Measurements from ENCODE around the gene ZMYND12.

The ZMYND12 gene

DNA sequence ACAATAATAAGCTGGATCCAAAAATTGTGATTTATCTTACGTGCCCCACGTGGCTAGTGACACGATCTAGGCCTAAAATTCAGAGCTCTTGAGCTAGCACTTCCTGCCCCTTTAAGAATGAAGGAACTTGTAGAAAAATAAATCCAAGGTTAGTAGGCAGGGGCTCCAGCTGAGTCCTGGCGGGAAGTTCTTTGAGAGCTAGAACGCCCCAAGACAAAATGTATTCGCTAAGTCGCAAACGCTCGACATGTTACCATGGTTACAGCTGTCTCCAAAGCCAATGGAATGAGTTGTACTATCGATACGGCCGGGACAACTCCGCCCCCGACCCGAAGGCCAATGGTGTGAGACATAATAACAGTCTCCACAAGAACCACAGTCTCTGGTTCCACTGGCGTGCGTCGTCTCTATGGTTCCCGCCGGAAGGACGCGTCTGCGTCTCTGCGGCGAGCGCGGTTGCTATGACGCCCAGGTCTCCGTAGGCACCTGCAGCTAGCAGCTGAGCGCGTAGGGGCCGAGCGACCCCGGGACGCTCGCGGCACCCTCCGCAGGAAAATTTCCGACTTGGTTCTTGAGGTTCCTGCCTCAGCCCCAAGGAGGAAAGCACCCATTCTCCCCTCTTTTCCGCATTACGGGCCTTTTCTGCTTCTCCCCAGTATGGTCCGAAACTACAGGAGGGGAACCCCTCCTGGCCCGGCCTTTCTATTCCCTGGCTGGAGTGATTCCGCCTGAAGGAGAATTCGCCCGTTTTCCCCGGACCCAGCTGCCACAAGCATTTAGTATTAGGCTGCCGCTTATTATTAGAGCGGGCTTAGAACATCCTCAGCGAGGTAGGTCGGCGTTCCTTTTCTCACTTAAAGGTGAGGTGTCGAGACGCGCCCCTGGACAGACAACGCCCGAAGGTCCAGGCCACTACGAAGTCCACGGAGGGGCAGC, 7.3 kb upstream of the ZMYND12 start, which contains the start of gene CCDC30:
TSS of gene CCDC30 (plus strand) at position 459 of the 936 bp plus-strand sequence. CDS start 17,266 bp downstream, outside the sequence.
- Mint-ChIP-seq H3K27me3 (peaks cover 0 to 5% of the 10 kb centered on the region in 2 donors), H3K4me1 (ENCODE audit: low read depth in 2 of 2) (peaks cover 17 to 32% of the 10 kb centered on the region in 2 donors), H3K36me3 (ENCODE audit: insufficient read depth) (peaks cover 47% of the 10 kb centered on the region), H3K4me3 (peak within 1 kb of the TSS; percentile 83 to 85), H3K9me3 (no peaks in the 10 kb centered on the region), H3K27ac (peak within 1 kb of the TSS; percentile 96 to 97)
- peak; percentile 93 for ATAC-seq (replicated peaks)
- peak; percentile 93 to 96 (median 95) for DNase-seq

DNA sequence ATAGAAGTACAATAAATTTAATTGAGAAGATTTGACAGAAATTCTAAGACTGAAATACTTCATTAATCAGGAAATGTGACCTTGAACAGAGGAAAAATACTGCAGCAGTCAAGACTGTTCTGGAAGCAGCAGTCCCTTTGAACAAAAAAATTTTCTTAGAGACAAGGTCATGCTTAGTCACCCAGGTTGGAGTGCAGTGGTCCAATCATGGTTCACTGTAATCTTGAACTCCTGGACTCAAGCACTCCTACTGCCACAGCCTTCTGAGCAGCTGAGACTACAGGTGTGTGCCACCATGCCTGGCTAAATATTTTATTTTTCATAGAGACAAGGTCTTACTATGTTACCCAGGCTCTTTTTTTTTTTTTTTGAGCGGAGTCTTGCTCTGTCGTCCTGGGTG, 5.4 kb upstream of the ZMYND12 start:
- no peak for ATAC-seq (replicated peaks)
- Mint-ChIP-seq H3K27ac (peak overlapping the region in 1 of 2 donors; percentile 22), H3K27me3 (no peaks in the 10 kb centered on the region), H3K4me3 (no peak overlapping the region), H3K9me3 (no peaks in the 10 kb centered on the region), H3K4me1 (ENCODE audit: low read depth in 2 of 2) (peaks cover 28 to 45% of the 10 kb centered on the region in 2 donors), H3K36me3 (ENCODE audit: insufficient read depth) (peaks cover 63% of the 10 kb centered on the region)
- DNase-seq = no peak

DNA sequence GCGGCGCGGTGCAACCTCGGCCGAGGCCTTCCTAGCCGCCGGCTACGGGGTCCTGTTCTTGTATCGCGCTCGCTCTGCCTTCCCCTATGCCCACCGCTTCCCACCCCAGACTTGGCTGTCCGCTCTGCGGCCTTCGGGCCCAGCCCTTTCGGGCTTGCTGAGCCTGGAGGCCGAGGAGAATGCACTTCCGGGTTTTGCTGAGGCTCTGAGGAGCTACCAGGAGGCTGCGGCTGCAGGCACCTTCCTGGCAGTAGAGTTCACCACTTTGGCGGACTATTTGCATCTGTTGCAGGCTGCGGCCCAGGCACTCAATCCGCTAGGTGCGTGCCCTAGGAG, 900 bp upstream of the ZMYND12 start:
- peak; percentile 51 for ATAC-seq (replicated peaks)
- peaks cover 21 to 26% of the 10 kb centered on the region in 2 donors for H3K4me1 Mint-ChIP-seq (ENCODE audit: low read depth in 2 of 2)
- peak overlapping the region; percentile 97 for H3K27ac Mint-ChIP-seq
- DNase-seq = peak in 2 of 3 experiments; percentile 48 to 52
- no peaks in the 10 kb centered on the region for H3K27me3 Mint-ChIP-seq
- H3K9me3 Mint-ChIP-seq = no peaks in the 10 kb centered on the region
- H3K4me3 Mint-ChIP-seq = peak overlapping the region; percentile 84 to 87
- H3K36me3 Mint-ChIP-seq (ENCODE audit: insufficient read depth) = peaks cover 45% of the 10 kb centered on the region

DNA sequence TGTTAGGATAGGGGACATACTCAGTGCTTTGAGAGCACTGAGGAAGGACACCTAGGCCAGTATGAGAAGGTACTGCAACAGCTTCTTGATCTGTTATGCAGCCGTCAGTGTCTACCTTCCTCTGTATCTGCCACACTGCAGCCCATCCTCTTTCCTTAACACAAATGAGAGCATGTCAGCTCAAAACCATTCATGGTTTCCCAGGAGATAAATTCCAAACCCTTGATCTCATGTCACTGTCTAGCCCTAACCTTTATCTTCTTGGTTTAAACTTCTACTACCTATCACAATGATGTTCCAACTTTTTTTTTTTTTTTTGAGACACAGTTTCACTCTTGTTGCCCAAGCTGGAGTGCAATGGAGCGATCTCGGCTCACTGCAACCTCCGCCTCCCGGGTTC, 1.4 kb downstream of the ZMYND12 start:
- ATAC-seq (replicated peaks) = no peak
- H3K4me1 Mint-ChIP-seq (ENCODE audit: low read depth in 2 of 2) = peaks cover 19 to 21% of the 10 kb centered on the region in 2 donors

DNA sequence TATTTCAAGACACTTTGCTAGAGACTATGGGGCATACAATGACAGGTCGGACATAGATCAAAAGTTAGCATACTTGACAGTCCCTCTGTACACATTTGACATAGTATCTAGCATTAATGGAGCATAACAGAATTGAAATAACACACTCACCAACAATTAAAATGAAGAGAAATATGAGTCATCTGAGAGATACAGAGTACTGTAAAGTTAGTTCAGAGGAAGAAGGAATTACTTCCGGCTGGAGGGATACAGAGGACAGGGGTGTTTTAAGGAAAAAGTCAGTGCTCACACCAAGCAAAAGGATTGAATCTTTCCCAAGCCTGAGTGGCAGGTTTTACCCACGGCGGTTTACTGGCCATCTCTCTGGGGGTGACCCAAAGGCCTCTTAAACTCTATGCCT, 2.4 kb downstream of the ZMYND12 start:
- Mint-ChIP-seq H3K4me1 (ENCODE audit: low read depth in 2 of 2) (peaks cover 16 to 18% of the 10 kb centered on the region in 2 donors), H3K36me3 (ENCODE audit: insufficient read depth) (peaks cover 25% of the 10 kb centered on the region), H3K27me3 (no peaks in the 10 kb centered on the region), H3K27ac (peak overlapping the region in 1 of 2 donors; percentile 61), H3K4me3 (no peak overlapping the region), H3K9me3 (no peaks in the 10 kb centered on the region)
- no peak for ATAC-seq (replicated peaks)
- DNase-seq = no peak

More for the DNA sequence above, 1.4 kb downstream of the ZMYND12 start:
- Mint-ChIP-seq H3K27me3 (no peaks in the 10 kb centered on the region), H3K36me3 (ENCODE audit: insufficient read depth) (peaks cover 35% of the 10 kb centered on the region), H3K4me3 (peak overlapping the region in 1 of 2 donors; percentile 24), H3K9me3 (no peaks in the 10 kb centered on the region), H3K27ac (no peak overlapping the region)
- no peak for DNase-seq

DNA sequence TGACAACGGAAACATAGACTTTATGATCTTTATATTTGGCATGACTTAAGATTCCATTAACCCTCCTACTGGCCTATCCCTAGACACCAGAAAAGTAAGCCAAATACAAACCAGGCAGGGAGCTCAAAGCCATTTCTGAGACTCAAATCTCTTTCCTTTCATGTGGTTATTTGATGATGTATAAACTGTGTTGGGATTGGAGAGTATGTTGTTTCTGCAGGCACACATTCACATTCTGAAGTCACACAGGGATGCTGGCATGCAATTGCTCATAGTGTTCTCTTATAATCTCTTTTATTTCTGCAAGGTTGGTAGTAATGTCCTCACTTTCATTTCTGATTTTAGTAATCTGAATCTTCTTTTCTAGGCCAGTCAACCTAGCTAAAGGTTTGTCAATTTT, 5.8 kb downstream of the ZMYND12 start:
- Mint-ChIP-seq H3K27me3 (peaks cover 0 to 8% of the 10 kb centered on the region in 2 donors), H3K9me3 (no peaks in the 10 kb centered on the region), H3K27ac (no peak overlapping the region), H3K4me1 (ENCODE audit: low read depth in 2 of 2) (no peaks in the 10 kb centered on the region), H3K36me3 (ENCODE audit: insufficient read depth) (no peaks in the 10 kb centered on the region), H3K4me3 (no peak overlapping the region)
- ATAC-seq (replicated peaks) (no peak), DNase-seq (no peak)

DNA sequence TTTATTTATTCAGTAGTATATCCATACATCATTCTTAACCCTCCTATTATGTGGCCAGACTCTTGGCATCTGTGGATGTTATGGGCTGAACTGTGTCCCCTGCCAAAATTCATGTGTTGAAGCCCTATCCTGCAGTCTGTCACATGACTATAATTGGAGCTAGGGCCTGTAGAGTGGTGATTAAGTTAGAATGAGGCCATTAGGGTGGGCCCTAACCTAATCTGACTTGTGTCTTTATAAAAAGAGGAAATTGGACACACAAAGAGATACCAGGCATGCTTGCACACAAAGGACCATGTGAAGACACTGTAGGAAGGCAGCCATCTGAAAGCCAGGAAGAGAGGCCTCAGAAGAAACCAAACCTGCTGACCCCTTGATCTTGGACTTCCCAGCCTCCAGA, 6.6 kb downstream of the ZMYND12 start:
- peaks cover 0 to 8% of the 10 kb centered on the region in 2 donors for H3K27me3 Mint-ChIP-seq
- no peak for ATAC-seq (replicated peaks)
- H3K9me3 Mint-ChIP-seq = no peaks in the 10 kb centered on the region
- no peak overlapping the region for H3K4me3 Mint-ChIP-seq
- DNase-seq = no peak
- H3K27ac Mint-ChIP-seq = no peak overlapping the region
- no peaks in the 10 kb centered on the region for H3K4me1 Mint-ChIP-seq (ENCODE audit: low read depth in 2 of 2)
- no peaks in the 10 kb centered on the region for H3K36me3 Mint-ChIP-seq (ENCODE audit: insufficient read depth)

DNA sequence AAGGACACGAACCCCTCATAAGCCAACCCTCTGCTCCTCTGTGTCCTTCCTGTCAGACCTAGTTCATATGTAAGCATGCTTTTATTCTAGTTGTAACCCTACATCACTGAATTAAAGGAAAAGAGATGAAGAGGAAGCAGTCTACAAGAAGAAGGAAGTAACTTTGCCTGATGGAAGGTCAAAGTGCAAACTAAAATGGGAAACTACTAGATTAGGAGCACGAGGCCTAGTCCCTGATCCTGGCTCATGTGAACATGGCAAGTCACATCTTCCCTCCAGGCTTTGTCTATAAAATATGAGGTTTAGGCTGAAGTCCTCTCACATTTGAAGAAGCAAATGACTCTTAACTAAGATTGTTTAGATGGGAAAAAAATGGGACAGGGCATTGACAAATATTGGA, 13.2 kb downstream of the ZMYND12 start:
- DNase-seq (no peak), ATAC-seq (replicated peaks) (no peak)
- Mint-ChIP-seq H3K27me3 (peaks cover 6 to 8% of the 10 kb centered on the region in 2 donors), H3K4me1 (ENCODE audit: low read depth in 2 of 2) (no peaks in the 10 kb centered on the region), H3K4me3 (no peak overlapping the region), H3K36me3 (ENCODE audit: insufficient read depth) (no peaks in the 10 kb centered on the region), H3K9me3 (no peaks in the 10 kb centered on the region), H3K27ac (no peak overlapping the region)

DNA sequence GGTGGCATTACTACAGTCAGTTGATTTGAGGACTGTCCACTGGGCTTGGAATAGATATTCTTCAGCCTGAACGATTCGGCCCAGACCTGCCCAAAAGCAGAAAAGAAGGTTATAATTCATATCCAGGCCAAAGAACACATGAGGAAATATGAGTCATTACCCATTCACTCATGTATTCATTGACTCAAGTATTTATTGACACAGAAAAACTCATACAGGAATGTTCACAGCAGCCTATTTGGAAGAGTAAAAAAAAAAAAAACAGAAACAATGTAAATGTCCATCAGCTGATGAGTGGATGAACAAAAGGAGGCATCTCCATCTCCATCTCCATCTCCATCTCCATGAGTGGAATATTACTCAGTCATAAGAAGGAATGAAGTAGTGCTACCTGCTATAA, 15.9 kb downstream of the ZMYND12 start:
- ATAC-seq (replicated peaks) (no peak), DNase-seq (no peak)
- Mint-ChIP-seq H3K36me3 (ENCODE audit: insufficient read depth) (no peaks in the 10 kb centered on the region), H3K27me3 (peaks cover 6 to 8% of the 10 kb centered on the region in 2 donors), H3K9me3 (no peaks in the 10 kb centered on the region), H3K27ac (no peak overlapping the region), H3K4me1 (ENCODE audit: low read depth in 2 of 2) (no peaks in the 10 kb centered on the region), H3K4me3 (no peak overlapping the region)

DNA sequence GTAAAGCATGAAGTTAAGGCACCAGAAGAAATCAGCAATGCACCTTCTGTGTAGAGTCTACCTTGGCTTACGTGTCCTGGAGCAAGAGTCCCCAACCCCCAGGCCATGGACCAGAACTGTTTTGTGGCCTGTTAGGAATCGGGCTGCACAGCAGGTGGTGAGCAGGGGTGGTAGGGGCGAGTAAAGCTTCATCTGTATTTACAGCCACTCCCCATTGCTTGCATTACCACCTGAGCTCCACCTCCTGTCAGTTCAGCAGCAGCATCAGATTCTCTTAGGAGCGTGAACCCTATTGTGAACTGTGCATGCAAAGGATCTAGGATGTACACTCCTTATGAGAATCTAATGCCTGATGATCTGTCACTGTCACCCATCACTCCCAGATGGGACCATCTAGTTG, 21.5 kb downstream of the ZMYND12 start:
- ATAC-seq (replicated peaks) (no peak), DNase-seq (no peak)
- Mint-ChIP-seq H3K4me3 (no peak overlapping the region), H3K36me3 (ENCODE audit: insufficient read depth) (no peaks in the 10 kb centered on the region), H3K27ac (no peak overlapping the region), H3K9me3 (no peaks in the 10 kb centered on the region), H3K27me3 (peaks cover 6 to 10% of the 10 kb centered on the region in 2 donors), H3K4me1 (ENCODE audit: low read depth in 2 of 2) (no peaks in the 10 kb centered on the region)

DNA sequence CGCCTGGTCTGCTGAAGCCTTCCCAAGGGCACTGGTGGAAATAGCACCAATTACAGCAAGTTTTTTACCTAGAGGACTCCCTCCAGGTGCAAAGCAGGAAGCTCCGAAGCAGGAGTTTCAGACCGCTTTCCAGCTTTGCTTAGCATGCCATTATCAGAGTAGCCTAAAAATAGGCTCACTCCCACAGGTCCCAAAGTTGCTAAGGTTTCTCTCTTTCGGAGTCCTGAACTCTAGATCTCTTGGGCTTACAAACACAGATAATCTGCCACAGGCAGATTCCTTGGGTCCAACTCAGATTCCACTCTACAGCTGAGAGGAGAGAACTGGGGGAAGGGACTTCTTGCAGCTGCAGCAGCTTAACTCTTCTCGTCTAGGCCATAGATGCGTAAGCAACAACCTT, 22.5 kb downstream of the ZMYND12 start:
- DNase-seq = no peak

DNA sequence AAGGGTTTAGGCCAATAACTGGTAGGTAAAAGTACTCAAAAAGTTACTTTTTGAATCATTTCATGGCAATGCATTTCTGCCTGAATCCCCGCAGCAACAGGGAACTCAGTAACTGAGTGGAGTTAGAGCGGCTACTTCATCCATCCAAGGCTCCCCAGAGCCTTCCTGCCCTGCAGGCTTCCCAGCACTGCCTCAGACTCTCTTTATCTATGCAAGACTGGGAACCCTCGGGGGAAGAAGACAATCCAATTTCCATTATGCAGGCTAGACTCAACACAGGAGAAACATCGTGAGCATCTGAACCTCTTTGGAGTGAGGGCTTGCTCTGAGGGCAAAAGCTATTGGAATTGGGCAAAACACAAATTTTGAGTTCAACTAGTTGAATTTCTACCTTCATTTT, 23.1 kb downstream of the ZMYND12 start:
- Mint-ChIP-seq H3K27me3 (peaks cover 0 to 10% of the 10 kb centered on the region in 2 donors), H3K4me3 (no peak overlapping the region), H3K4me1 (ENCODE audit: low read depth in 2 of 2) (no peaks in the 10 kb centered on the region), H3K27ac (no peak overlapping the region), H3K36me3 (ENCODE audit: insufficient read depth) (no peaks in the 10 kb centered on the region), H3K9me3 (no peaks in the 10 kb centered on the region)
- no peak for DNase-seq
- ATAC-seq (replicated peaks) = no peak

More for the DNA sequence above, 22.5 kb downstream of the ZMYND12 start:
- no peak overlapping the region for H3K27ac Mint-ChIP-seq
- no peaks in the 10 kb centered on the region for H3K4me1 Mint-ChIP-seq (ENCODE audit: low read depth in 2 of 2)
- H3K36me3 Mint-ChIP-seq (ENCODE audit: insufficient read depth) = no peaks in the 10 kb centered on the region
- no peak overlapping the region for H3K4me3 Mint-ChIP-seq
- ATAC-seq (replicated peaks) = no peak
- H3K9me3 Mint-ChIP-seq = no peaks in the 10 kb centered on the region
- peaks cover 4 to 10% of the 10 kb centered on the region in 2 donors for H3K27me3 Mint-ChIP-seq

DNA sequence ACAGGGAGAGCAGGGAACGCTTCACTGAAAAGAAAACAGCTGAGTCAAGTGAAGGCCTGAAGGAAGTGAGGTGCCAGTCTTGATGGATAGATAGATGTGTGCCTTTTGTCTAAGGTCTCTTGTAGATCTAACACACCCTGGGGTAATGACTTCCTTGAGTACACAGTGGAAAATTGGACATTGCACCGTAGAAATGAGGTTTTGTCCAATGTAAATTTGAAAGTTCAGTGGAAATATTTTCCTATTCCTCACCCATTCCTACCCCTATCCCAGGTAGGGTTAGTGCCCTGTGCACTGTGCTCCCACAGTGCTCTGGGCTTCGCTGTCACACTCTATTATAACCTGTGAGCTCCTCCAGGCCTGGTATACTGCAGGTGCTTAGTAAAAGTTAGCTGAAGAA, 24.3 kb downstream of the ZMYND12 start:
- no peak for DNase-seq
- ATAC-seq (replicated peaks) = no peak
- no peaks in the 10 kb centered on the region for H3K9me3 Mint-ChIP-seq
- H3K27ac Mint-ChIP-seq = no peak overlapping the region
- H3K27me3 Mint-ChIP-seq = peaks cover 0 to 4% of the 10 kb centered on the region in 2 donors
- H3K36me3 Mint-ChIP-seq (ENCODE audit: insufficient read depth) = no peaks in the 10 kb centered on the region
- H3K4me1 Mint-ChIP-seq (ENCODE audit: low read depth in 2 of 2) = no peaks in the 10 kb centered on the region
- H3K4me3 Mint-ChIP-seq = no peak overlapping the region

All from effector memory CD8-positive, alpha-beta T cell (primary cell).